Measurements from ENCODE around the gene TSBP1. TPM values are rescaled to one million over a fixed set of nuclear protein-coding genes. Genes with fewer than 3 reads are reported as not detected.
A peak's percentile ranks its signal among the peaks of the same experiment; 100 is the strongest.

The TSBP1 gene
- total and polyA plus RNA-seq, 9 of the 15 experiments (the other 6 are each of a cell fraction or from before 2014, with no cell fraction given): not detected

GRCh38 chr6:32254761-32255198 lies 116.9 kb downstream of the TSBP1 start (continued):
- no peak for TF ChIP-seq ZNF407 (IDR thresholded peaks at IDR 0.05; ENCODE audit: low read depth)
- no peak for TF ChIP-seq ZNF316 (IDR thresholded peaks at IDR 0.05)
- no peak for TF ChIP-seq FOS (IDR thresholded peaks at IDR 0.05; ENCODE audit: extremely low read depth, insufficient read length)
- no peak for TF ChIP-seq SNIP1 (IDR thresholded peaks at IDR 0.05; ENCODE audit: low read depth)
- TF ChIP-seq KAT8 (IDR thresholded peaks at IDR 0.05; ENCODE audit: low read depth): no peak
- no peak for TF ChIP-seq ZNF280B (CRISPR knock-in tag; IDR thresholded peaks at IDR 0.05)
- TF ChIP-seq THRA (IDR thresholded peaks at IDR 0.05): no peak
- TF ChIP-seq TRIM25 (IDR thresholded peaks at IDR 0.05; ENCODE audit: borderline replicate concordance): 0 out of 2 replicates have a peak, but pooled peaks have one; percentile 53
- no peak for TF ChIP-seq ASH1L (IDR thresholded peaks at IDR 0.05; ENCODE audit: borderline replicate concordance, low read depth, partially characterized antibody)
- TF ChIP-seq SMARCE1 (IDR thresholded peaks at IDR 0.05): no peak
- TF ChIP-seq HLTF (IDR thresholded peaks at IDR 0.05): 0 out of 2 replicates have a peak, but pooled peaks have one; percentile 37
- no peak for TF ChIP-seq ZMIZ1 (IDR thresholded peaks at IDR 0.05; ENCODE audit: low read depth in 2 of 2, low read length in 2 of 2)

Data from K562 (cell line).